CD4-positive, CD25-positive, alpha-beta regulatory T cell (primary cell): ENCODE measurements around the gene PSORS1C2. TPM values are rescaled to one million over a fixed set of nuclear protein-coding genes. Genes with fewer than 3 reads are reported as not detected.

ENCODE experiments used
- ATAC-seq, 2 donors: fragments of 150-1000 bp; cut with Tn5 transposase; one replicate each; pipeline ENCODE4 v1.10.0; 2021; ENCODE audit warnings: low read depth in 2 of 2, moderate number of reproducible peaks in 2 of 2, moderate library complexity in 1 of 2
- DNase-seq, 3 donors: peaks; one replicate each; pipeline versions ENCODE4 v3.0.0 to v3.0.0-alpha.2; 2012 to 2022; ENCODE audit warnings: mixed read lengths in 1 of 3
- H3K27ac ChIP-seq: one replicate; pipeline ENCODE4 v1.7.0; 2013; ENCODE audit warnings: mild to moderate bottlenecking, low read length; ENCODE audit not compliant: insufficient read depth, poor library complexity, severe bottlenecking
- H3K27me3 ChIP-seq: one replicate; pipeline ENCODE4 v1.7.0; 2013; ENCODE audit warnings: low read length; ENCODE audit not compliant: control insufficient read depth, insufficient read depth
- H3K36me3 ChIP-seq: one replicate; pipeline ENCODE4 v1.7.0; 2013; ENCODE audit warnings: mild to moderate bottlenecking, low read length, moderate library complexity; ENCODE audit not compliant: control insufficient read depth, insufficient read depth
- H3K4me1 ChIP-seq: 2 replicates; pipeline ENCODE4 v1.7.0; 2013; ENCODE audit warnings: mild to moderate bottlenecking, low read length; ENCODE audit not compliant: insufficient read depth, control insufficient read depth, poor library complexity, severe bottlenecking
- H3K4me3 ChIP-seq: one replicate; pipeline ENCODE4 v1.7.0; 2013; ENCODE audit warnings: low read depth, mild to moderate bottlenecking, low read length, moderate library complexity
- H3K9me3 ChIP-seq, 2 experiments: 1 replicate in 1 of 2; 2 replicates in 1 of 2; pipeline ENCODE4 v1.7.0; 2013; ENCODE audit warnings: low read length in 2 of 2, mild to moderate bottlenecking in 1 of 2, moderate library complexity in 1 of 2; ENCODE audit not compliant: control insufficient read depth in 2 of 2
- H3K27ac Mint-ChIP-seq, 3 donors: one replicate each; pipeline ENCODE4 v1.8.0; 2020 to 2022; ENCODE audit warnings: mild to moderate bottlenecking in 3 of 3, mixed read lengths in 3 of 3, moderate library complexity in 2 of 3
- H3K27me3 Mint-ChIP-seq: one replicate; pipeline ENCODE4 v1.8.0; 2022; ENCODE audit warnings: mild to moderate bottlenecking, mixed read lengths
- H3K36me3 Mint-ChIP-seq: one replicate; pipeline ENCODE4 v1.8.0; 2020; ENCODE audit warnings: mixed read lengths
- H3K4me1 Mint-ChIP-seq, 4 donors: one replicate each; pipeline ENCODE4 v1.8.0; 2020 to 2022; ENCODE audit warnings: mixed read lengths in 4 of 4, mild to moderate bottlenecking in 1 of 4
- H3K4me3 Mint-ChIP-seq, 4 donors: one replicate each; pipeline ENCODE4 v1.8.0; 2020 to 2022; ENCODE audit warnings: mild to moderate bottlenecking in 4 of 4, mixed read lengths in 4 of 4, moderate library complexity in 3 of 4
- H3K9me3 Mint-ChIP-seq, 7 donors: one replicate each; pipeline ENCODE4 v1.8.0; 2020 to 2022; ENCODE audit warnings: mixed read lengths in 7 of 7, mild to moderate bottlenecking in 3 of 7, moderate library complexity in 2 of 7
- polyA plus RNA-seq, 4 donors: library from polyadenylated mRNA; unstranded; fragments of 300-500 nt; fragmentation: Illumina TruSeq; gene quantifications; one replicate each; pipeline ENCODE4 v1.2.3, GENCODE V29; 2021
- total RNA-seq: library from RNA; stranded (reverse); gene quantifications from one replicate; pipeline ENCODE4 v1.2.3, GENCODE V29; 2022

The PSORS1C2 gene
- total and polyA plus RNA-seq, 5 donors from 2014 or later: not detected

- H3K36me3 Mint-ChIP-seq: peaks cover 17% of the 10 kb centered on the region
- no peaks in the 10 kb centered on the region for H3K27me3 Mint-ChIP-seq
- no peak overlapping the region for H3K4me3 Mint-ChIP-seq
- H3K9me3 ChIP-seq: no peaks in the 10 kb centered on the region
- no peaks in the 10 kb centered on the region for H3K27me3 ChIP-seq
- H3K4me1 ChIP-seq: no peaks in the 10 kb centered on the region
- no peaks in the 10 kb centered on the region for H3K4me1 Mint-ChIP-seq
- no peak for ATAC-seq
- H3K36me3 ChIP-seq: no peaks in the 10 kb centered on the region
- no peak overlapping the region for H3K27ac ChIP-seq
- H3K27ac Mint-ChIP-seq: no peak overlapping the region
- no peak for DNase-seq
- no peak overlapping the region for H3K4me3 ChIP-seq
- no peaks in the 10 kb centered on the region for H3K9me3 Mint-ChIP-seq
Observed at GRCh38 chr6:31144296-31144969, 5.6 kb upstream of the PSORS1C2 start.

GRCh38 chr6:31143148-31143547, 4.3 kb upstream of the PSORS1C2 start:
- Mint-ChIP-seq H3K4me3 (no peak overlapping the region), H3K36me3 (peaks cover 17% of the 10 kb centered on the region), H3K4me1 (no peaks in the 10 kb centered on the region), H3K27ac (no peak overlapping the region), H3K27me3 (no peaks in the 10 kb centered on the region), H3K9me3 (no peaks in the 10 kb centered on the region)
- ATAC-seq (no peak), DNase-seq (no peak)
- Histone ChIP-seq H3K4me3 (no peak overlapping the region), H3K27ac (no peak overlapping the region), H3K27me3 (no peaks in the 10 kb centered on the region), H3K36me3 (no peaks in the 10 kb centered on the region), H3K4me1 (no peaks in the 10 kb centered on the region), H3K9me3 (no peaks in the 10 kb centered on the region)

- Mint-ChIP-seq H3K4me3 (peak overlapping the region in 1 of 4 donors; percentile 65), H3K36me3 (peaks cover 17% of the 10 kb centered on the region), H3K27ac (no peak overlapping the region), H3K9me3 (peaks cover 0 to 3% (median 0%) of the 10 kb centered on the region in 7 donors), H3K27me3 (no peaks in the 10 kb centered on the region), H3K4me1 (peaks cover 0 to 4% (median 4%) of the 10 kb centered on the region in 4 donors)
- ATAC-seq (no peak), DNase-seq (no peak)
- H3K27ac ChIP-seq: no peak overlapping the region
- H3K36me3 ChIP-seq: no peaks in the 10 kb centered on the region
- H3K9me3 ChIP-seq: no peaks in the 10 kb centered on the region
- H3K27me3 ChIP-seq: no peaks in the 10 kb centered on the region
- peaks cover 5% of the 10 kb centered on the region for H3K4me1 ChIP-seq
- no peak overlapping the region for H3K4me3 ChIP-seq
Observed at GRCh38 chr6:31142361-31142761, 3.5 kb upstream of the PSORS1C2 start.

GRCh38 chr6:31140643-31141042, 1.8 kb upstream of the PSORS1C2 start:
- Mint-ChIP-seq H3K9me3 (peaks cover 0 to 3% (median 0%) of the 10 kb centered on the region in 7 donors), H3K4me1 (peaks cover 0 to 6% (median 4%) of the 10 kb centered on the region in 4 donors), H3K27ac (peak overlapping the region in 1 of 3 donors; percentile 20), H3K4me3 (no peak overlapping the region), H3K36me3 (peaks cover 14% of the 10 kb centered on the region), H3K27me3 (no peaks in the 10 kb centered on the region)
- peaks cover 6% of the 10 kb centered on the region for H3K4me1 ChIP-seq
- H3K27ac ChIP-seq: no peak overlapping the region
- no peaks in the 10 kb centered on the region for H3K9me3 ChIP-seq
- H3K4me3 ChIP-seq: no peak overlapping the region
- ATAC-seq: no peak
- H3K27me3 ChIP-seq: no peaks in the 10 kb centered on the region
- no peak for DNase-seq
- no peaks in the 10 kb centered on the region for H3K36me3 ChIP-seq

- H3K4me1 Mint-ChIP-seq: peaks cover 0 to 6% (median 4%) of the 10 kb centered on the region in 4 donors
- Histone ChIP-seq H3K4me3 (no peak overlapping the region), H3K27me3 (no peaks in the 10 kb centered on the region), H3K4me1 (peaks cover 6% of the 10 kb centered on the region), H3K27ac (no peak overlapping the region), H3K9me3 (no peaks in the 10 kb centered on the region), H3K36me3 (no peaks in the 10 kb centered on the region)
- no peak overlapping the region for H3K4me3 Mint-ChIP-seq
- ATAC-seq (no peak), DNase-seq (no peak)
- H3K9me3 Mint-ChIP-seq: peaks cover 0 to 3% (median 0%) of the 10 kb centered on the region in 7 donors
- H3K27ac Mint-ChIP-seq: peak overlapping the region in 2 of 3 donors; percentile 30 to 42
- H3K27me3 Mint-ChIP-seq: no peaks in the 10 kb centered on the region
- peaks cover 12% of the 10 kb centered on the region for H3K36me3 Mint-ChIP-seq
Observed at GRCh38 chr6:31139599-31139998, 733 bp upstream of the PSORS1C2 start.

- Histone ChIP-seq H3K27ac (no peak overlapping the region), H3K36me3 (no peaks in the 10 kb centered on the region), H3K27me3 (no peaks in the 10 kb centered on the region), H3K9me3 (no peaks in the 10 kb centered on the region), H3K4me3 (no peak overlapping the region), H3K4me1 (peaks cover 6% of the 10 kb centered on the region)
- Mint-ChIP-seq H3K36me3 (no peaks in the 10 kb centered on the region), H3K4me1 (peaks cover 0 to 6% (median 4%) of the 10 kb centered on the region in 4 donors), H3K4me3 (no peak overlapping the region), H3K27ac (no peak overlapping the region), H3K9me3 (peaks cover 0 to 3% (median 0%) of the 10 kb centered on the region in 7 donors), H3K27me3 (no peaks in the 10 kb centered on the region)
- no peak for DNase-seq
- ATAC-seq: no peak
Observed at GRCh38 chr6:31135710-31136109, 3.2 kb downstream of the PSORS1C2 start.

- DNase-seq: no peak
- no peak overlapping the region for H3K27ac ChIP-seq
- peaks cover 5% of the 10 kb centered on the region for H3K4me1 ChIP-seq
- no peak overlapping the region for H3K27ac Mint-ChIP-seq
- ATAC-seq: no peak
- peaks cover 6% of the 10 kb centered on the region for H3K27me3 ChIP-seq
- H3K4me3 Mint-ChIP-seq: no peak overlapping the region
- no peaks in the 10 kb centered on the region for H3K36me3 ChIP-seq
- H3K36me3 Mint-ChIP-seq: no peaks in the 10 kb centered on the region
- peaks cover 0 to 15% (median 11%) of the 10 kb centered on the region in 4 donors for H3K4me1 Mint-ChIP-seq
- H3K9me3 Mint-ChIP-seq: peaks cover 0 to 3% (median 0%) of the 10 kb centered on the region in 7 donors
- H3K4me3 ChIP-seq: no peak overlapping the region
- no peaks in the 10 kb centered on the region for H3K9me3 ChIP-seq
- peaks cover 17% of the 10 kb centered on the region for H3K27me3 Mint-ChIP-seq
Observed at GRCh38 chr6:31132806-31133205, 6.1 kb downstream of the PSORS1C2 start.

- Histone ChIP-seq H3K4me3 (no peak overlapping the region), H3K27ac (no peak overlapping the region), H3K27me3 (peaks cover 6% of the 10 kb centered on the region), H3K36me3 (no peaks in the 10 kb centered on the region), H3K4me1 (no peaks in the 10 kb centered on the region), H3K9me3 (no peaks in the 10 kb centered on the region)
- ATAC-seq (no peak), DNase-seq (no peak)
- no peaks in the 10 kb centered on the region for H3K9me3 Mint-ChIP-seq
- H3K27ac Mint-ChIP-seq: no peak overlapping the region
- H3K27me3 Mint-ChIP-seq: peaks cover 18% of the 10 kb centered on the region
- peaks cover 0 to 12% (median 7%) of the 10 kb centered on the region in 4 donors for H3K4me1 Mint-ChIP-seq
- no peak overlapping the region for H3K4me3 Mint-ChIP-seq
- no peaks in the 10 kb centered on the region for H3K36me3 Mint-ChIP-seq
Observed at GRCh38 chr6:31131595-31131994, 7.3 kb downstream of the PSORS1C2 start.
